ENCODE data around the gene ZNF883. TPM values are rescaled to one million over a fixed set of nuclear protein-coding genes. Genes with fewer than 3 reads are reported as not detected.

Gene ZNF883
- total RNA-seq, 4 donors from 2014 or later: 1.4 to 2.1 (median 2.0) TPM; not detected in 1

DNA sequence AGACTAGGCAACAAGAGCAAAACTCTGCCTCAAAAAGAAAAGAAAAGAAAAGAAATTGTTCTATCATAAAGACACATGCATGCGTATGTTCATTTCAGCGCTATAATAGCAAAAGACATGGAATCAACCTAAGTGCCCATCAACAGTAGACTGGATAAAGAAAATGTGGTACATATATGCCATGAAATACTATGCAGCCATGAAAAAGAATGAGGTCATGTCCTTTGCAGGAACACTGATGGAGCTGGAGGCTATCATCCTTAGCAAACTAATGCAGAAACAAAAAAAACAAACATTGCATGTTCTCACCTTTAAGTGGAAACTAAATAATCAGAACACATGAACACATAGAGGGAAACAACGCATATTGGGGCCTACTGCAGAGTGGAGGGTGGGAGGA lies 6.3 kb upstream of the ZNF883 start:
- DNase-seq (ENCODE audit: low spot score): no peak
- TF ChIP-seq, protein P1, sequence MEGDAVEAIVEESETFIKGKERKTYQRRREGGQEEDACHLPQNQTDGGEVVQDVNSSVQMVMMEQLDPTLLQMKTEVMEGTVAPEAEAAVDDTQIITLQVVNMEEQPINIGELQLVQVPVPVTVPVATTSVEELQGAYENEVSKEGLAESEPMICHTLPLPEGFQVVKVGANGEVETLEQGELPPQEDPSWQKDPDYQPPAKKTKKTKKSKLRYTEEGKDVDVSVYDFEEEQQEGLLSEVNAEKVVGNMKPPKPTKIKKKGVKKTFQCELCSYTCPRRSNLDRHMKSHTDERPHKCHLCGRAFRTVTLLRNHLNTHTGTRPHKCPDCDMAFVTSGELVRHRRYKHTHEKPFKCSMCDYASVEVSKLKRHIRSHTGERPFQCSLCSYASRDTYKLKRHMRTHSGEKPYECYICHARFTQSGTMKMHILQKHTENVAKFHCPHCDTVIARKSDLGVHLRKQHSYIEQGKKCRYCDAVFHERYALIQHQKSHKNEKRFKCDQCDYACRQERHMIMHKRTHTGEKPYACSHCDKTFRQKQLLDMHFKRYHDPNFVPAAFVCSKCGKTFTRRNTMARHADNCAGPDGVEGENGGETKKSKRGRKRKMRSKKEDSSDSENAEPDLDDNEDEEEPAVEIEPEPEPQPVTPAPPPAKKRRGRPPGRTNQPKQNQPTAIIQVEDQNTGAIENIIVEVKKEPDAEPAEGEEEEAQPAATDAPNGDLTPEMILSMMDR (IDR thresholded peaks at IDR 0.05): no peak
- no peak for ATAC-seq (ENCODE audit: low FRiP score)

DNA sequence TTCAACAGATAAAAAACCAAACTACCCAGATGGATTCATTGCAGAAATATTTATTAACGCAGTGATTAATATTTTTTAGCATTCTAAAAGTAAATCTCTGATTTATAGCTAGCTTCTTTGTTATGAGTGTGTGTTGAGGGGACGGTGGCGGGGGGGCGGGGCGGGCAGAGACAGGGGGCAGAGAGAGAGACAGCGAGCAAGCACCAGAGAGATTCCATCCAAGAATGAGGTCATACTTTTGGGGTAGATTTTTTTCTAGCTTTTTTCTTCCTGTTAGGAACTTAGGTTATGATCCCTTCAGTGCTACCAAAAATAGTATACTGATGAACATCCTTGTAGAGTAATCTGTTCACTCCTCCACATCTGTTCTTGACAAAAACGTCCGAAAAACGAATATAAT lies 500 bp upstream of the ZNF883 start:
- DNase-seq (ENCODE audit: low spot score): no peak
- no peak for ATAC-seq (ENCODE audit: low FRiP score)
- TF ChIP-seq, protein P1 (IDR thresholded peaks at IDR 0.05): no peak

DNA sequence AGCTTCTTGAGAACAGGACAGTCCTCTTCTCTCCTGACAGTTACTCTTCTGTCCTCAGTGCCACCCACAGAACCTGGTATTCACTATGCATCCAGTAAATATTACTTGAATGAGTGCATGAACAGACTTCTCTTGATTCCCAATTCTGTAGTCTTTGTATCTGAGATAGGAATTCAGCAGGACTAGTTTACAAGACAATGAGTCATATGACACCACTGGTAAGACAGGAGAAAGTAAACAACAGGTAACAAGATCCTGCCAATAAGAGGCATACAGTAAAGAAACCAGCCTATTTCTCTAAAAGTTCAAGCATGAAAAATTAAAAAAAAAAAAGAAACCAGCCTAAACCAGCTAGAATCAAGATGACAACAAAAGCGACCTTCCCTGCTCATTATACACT lies 6.2 kb downstream of the ZNF883 start:
- no peak for ATAC-seq (ENCODE audit: low FRiP score)
- TF ChIP-seq, protein P1 (IDR thresholded peaks at IDR 0.05): no peak
- no peak for DNase-seq (ENCODE audit: low spot score)

DNA sequence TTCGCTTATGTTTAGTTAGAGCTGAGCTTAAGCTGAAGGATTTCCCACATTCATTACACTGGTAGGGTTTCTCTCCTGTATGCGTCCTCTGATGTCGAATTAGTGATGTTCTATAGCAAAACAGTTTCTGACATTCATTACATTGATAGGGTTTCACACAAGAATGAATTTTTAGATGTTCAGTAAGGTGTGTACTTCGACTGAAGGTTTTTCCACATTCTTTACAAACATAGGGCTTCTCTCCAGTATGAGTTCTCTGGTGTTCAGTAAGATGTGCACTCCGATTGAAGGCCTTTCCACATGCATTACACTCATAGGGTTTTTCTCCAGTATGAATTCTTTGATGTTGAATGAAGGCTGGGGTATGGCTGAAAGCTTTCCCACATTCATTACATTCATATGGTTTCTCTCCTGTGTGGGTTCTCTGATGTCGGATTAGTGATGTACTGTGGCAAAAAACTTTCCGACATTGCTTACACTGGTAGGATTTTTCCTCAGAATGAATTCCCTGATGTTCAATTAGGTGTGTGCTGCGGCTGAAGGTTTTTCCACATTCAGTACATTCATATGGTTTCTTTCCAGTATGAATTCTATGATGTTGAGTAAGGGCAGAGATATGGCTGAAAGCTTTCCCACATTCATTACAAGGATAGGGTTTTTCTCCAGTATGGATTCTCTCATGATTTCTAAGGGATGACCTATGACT lies 14.6 kb downstream of the ZNF883 start:
- DNase-seq (ENCODE audit: low spot score) (no peak), ATAC-seq (ENCODE audit: low FRiP score) (no peak)
- TF ChIP-seq, protein P1 (IDR thresholded peaks at IDR 0.05): no peak

DNA sequence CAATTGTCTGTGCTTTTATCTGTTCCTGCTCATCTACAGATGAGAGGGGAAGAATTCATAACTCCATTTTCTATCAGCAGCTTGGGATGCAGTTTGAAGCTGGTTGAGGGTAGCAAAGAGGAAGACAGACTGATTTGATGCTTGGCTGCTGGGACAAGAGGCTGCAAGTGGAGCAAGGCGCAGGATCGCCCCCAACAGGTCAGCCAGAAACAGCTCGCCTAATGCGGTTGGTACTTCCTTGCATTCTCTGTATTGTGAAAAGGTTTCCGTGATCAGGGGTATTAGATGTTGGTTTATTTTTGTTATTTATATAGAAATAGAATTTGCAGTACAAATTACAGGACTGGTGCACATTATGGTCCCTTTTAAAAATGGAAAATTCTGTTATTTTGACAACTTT lies 40.6 kb downstream of the ZNF883 start:
- TF ChIP-seq, protein P1 (IDR thresholded peaks at IDR 0.05): no peak
- DNase-seq (ENCODE audit: low spot score) (no peak), ATAC-seq (ENCODE audit: low FRiP score) (no peak)

DNA sequence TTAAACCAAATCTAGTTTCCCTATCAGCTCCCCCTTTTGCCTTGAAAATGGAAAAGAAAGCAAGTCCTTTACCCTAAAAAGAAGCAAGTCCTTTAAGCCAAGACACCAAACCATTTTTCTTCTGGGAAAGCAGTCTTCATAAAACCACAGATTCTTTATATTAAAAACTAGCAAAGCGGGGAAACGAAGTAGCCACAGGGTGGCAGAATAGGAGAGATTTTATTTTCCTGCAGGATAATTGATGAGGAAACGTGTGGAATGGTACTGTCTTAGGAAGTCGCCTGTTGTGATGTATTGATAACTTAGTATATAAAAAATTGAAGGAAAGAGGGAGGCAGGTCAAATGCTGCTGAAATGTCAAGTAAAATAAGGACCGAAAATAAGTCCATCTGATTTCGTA lies 41.1 kb downstream of the ZNF883 start:
- DNase-seq (ENCODE audit: low spot score) (no peak), ATAC-seq (ENCODE audit: low FRiP score) (no peak)
- TF ChIP-seq, protein P1 (IDR thresholded peaks at IDR 0.05): no peak

DNA sequence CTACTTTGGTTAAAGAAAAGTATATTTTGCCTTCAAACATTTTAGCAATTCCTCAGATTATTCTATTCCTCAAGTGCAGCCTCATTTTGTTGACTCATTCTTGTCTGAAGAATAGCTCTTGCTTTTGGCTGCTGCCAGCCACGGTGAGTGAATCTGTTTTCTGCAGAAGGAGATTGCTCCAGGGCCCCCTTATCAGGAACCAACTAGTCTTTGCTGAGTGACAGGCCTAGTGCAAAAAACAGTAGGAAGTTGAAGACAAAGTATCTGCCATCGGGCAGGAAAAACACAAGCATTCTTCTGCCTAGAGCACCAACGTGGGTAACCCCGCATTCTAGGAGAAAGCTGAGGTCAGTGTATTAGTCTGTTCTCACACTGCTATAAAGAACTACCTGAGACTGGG lies 42.3 kb downstream of the ZNF883 start:
- ATAC-seq (ENCODE audit: low FRiP score) (no peak), DNase-seq (ENCODE audit: low spot score) (no peak)
- TF ChIP-seq, protein P1 (IDR thresholded peaks at IDR 0.05): no peak

Measured in omental fat pad (tissue), 4 donors.